Measurements from ENCODE around the gene RAB11FIP4. TPM values are rescaled to one million over a fixed set of nuclear protein-coding genes. Genes with fewer than 3 reads are reported as not detected.
"Not testable (repeated sequence)": the region's sequence is repeated elsewhere in the genome, so short reads cannot be mapped to it uniquely, and the experiment has no call there.

RAB11FIP4 gene
- total RNA-seq (2021) (47.3 to 54.9 TPM (median 50.9 TPM) in 3 replicates), Bru-seq, nascent RNA (percentile 51 among the genes with signal in this experiment)
- long read RNA-seq, experiment 1, full-length matches to known transcripts = 125 of 173 reads
- long read RNA-seq, experiment 1, partial matches to known transcripts = 15 of 173 reads
- long read RNA-seq, experiment 1, other reads (novel, unspliced or antisense) = 33 of 173 reads
- long read RNA-seq, experiment 2, full-length matches to known transcripts = 11 of 57 reads
- long read RNA-seq, experiment 2, partial matches to known transcripts = 15 of 57 reads
- long read RNA-seq, experiment 2, other reads (novel, unspliced or antisense) = 31 of 57 reads
- long read RNA-seq, experiment 3, partial matches to known transcripts = 2 of 4 reads
- long read RNA-seq, experiment 3, other reads (novel, unspliced or antisense) = 2 of 4 reads

GRCh38 chr17:31391496-31391949 lies at the start of gene RAB11FIP4:
RAB11FIP4 (plus strand) TSS chr17:31391675; CDS start chr17:31391853, 178 bp downstream.
- Mint-ChIP-seq H3K27ac (no peak within 1 kb of the TSS), H3K27me3 (ENCODE audit: low read depth) (peaks cover 43% of the 10 kb centered on the region), H3K36me3 (no peaks in the 10 kb centered on the region), H3K9me3 (no peaks in the 10 kb centered on the region), H3K4me1 (peaks cover 14% of the 10 kb centered on the region), H3K4me3 (peak within 1 kb of the TSS; percentile 76)
- ChIA-PET CTCF (interaction anchor here (0.7 to 3.6 kb wide), 6 partner anchors 12 to 151 kb away, joined by 3 to 42 read pairs (median 10); no protein-coding TSS in a partner anchor), POLR2A (no interaction called here)
- TF ChIP-seq NR3C1 (CRISPR knock-in tag; conservative IDR thresholded peaks at IDR 0.05; ENCODE audit: low read depth) (no peak), EMX1 (CRISPR knock-in tag; IDR thresholded peaks at IDR 0.05) (no peak)
- ATAC-seq = peak; percentile 35
- peak; percentile 59 for DNase-seq (ENCODE audit: low spot score)

GRCh38 chr17:31345191-31345747 lies 46.2 kb upstream of the RAB11FIP4 start:
- DNase-seq (ENCODE audit: low spot score); H3K27ac Mint-ChIP-seq; H3K4me1 Mint-ChIP-seq; CTCF ChIA-PET; H3K36me3 Mint-ChIP-seq; POLR2A ChIA-PET; H3K9me3 Mint-ChIP-seq; H3K4me3 Mint-ChIP-seq; H3K27me3 Mint-ChIP-seq (ENCODE audit: low read depth); ATAC-seq: not testable (repeated sequence)

- DNase-seq (ENCODE audit: low spot score) = no peak
Observed at GRCh38 chr17:31349454-31349853, 42.0 kb upstream of the RAB11FIP4 start.

GRCh38 chr17:31355935-31356334 lies 35.5 kb upstream of the RAB11FIP4 start:
- CTCF ChIA-PET = no interaction called here
- no peak for DNase-seq (ENCODE audit: low spot score)
- TF ChIP-seq HMGA2 (CRISPR knock-in tag; IDR thresholded peaks at IDR 0.05) (no peak), SOX15 (CRISPR knock-in tag; IDR thresholded peaks at IDR 0.05) (no peak), SMAD3 (CRISPR knock-in tag; IDR thresholded peaks at IDR 0.05; ENCODE audit: borderline replicate concordance) (no peak), PRDM15 (CRISPR knock-in tag; IDR thresholded peaks at IDR 0.05) (no peak), ELF4 (CRISPR knock-in tag; IDR thresholded peaks at IDR 0.05; ENCODE audit: low read depth) (no peak), ZNF281 (CRISPR knock-in tag; IDR thresholded peaks at IDR 0.05) (no peak), ZNF121 (CRISPR knock-in tag; IDR thresholded peaks at IDR 0.05) (no peak), IRF2 (CRISPR knock-in tag; IDR thresholded peaks at IDR 0.05; ENCODE audit: borderline replicate concordance, low read depth) (no peak)

More at GRCh38 chr17:31349454-31349853, 42.0 kb upstream of the RAB11FIP4 start:
- ChIA-PET POLR2A (no interaction called here), CTCF (no interaction called here)
- H3K4me3 Mint-ChIP-seq = no peak overlapping the region
- H3K9me3 Mint-ChIP-seq = no peaks in the 10 kb centered on the region
- H3K36me3 Mint-ChIP-seq = peaks cover 10% of the 10 kb centered on the region
- no peak overlapping the region for H3K27ac Mint-ChIP-seq
- H3K27me3 Mint-ChIP-seq (ENCODE audit: low read depth) = no peaks in the 10 kb centered on the region
- ATAC-seq = no peak
- TF ChIP-seq JUN (CRISPR knock-in tag; IDR thresholded peaks at IDR 0.05) (no peak), ATF2 (CRISPR knock-in tag; IDR thresholded peaks at IDR 0.05; ENCODE audit: borderline replicate concordance, low read depth) (no peak), ZNF121 (CRISPR knock-in tag; IDR thresholded peaks at IDR 0.05) (no peak), ZNF317 (CRISPR knock-in tag; IDR thresholded peaks at IDR 0.05; ENCODE audit: borderline replicate concordance, low read depth) (no peak), ZNF423 (CRISPR knock-in tag; IDR thresholded peaks at IDR 0.05) (no peak), CTCF (IDR thresholded peaks at IDR 0.05) (no peak)
- H3K4me1 Mint-ChIP-seq = no peaks in the 10 kb centered on the region

More at GRCh38 chr17:31355935-31356334, 35.5 kb upstream of the RAB11FIP4 start:
- no peak overlapping the region for H3K27ac Mint-ChIP-seq
- H3K27me3 Mint-ChIP-seq (ENCODE audit: low read depth) = no peaks in the 10 kb centered on the region
- H3K36me3 Mint-ChIP-seq = peaks cover 22% of the 10 kb centered on the region
- POLR2A ChIA-PET = no interaction called here
- no peaks in the 10 kb centered on the region for H3K4me1 Mint-ChIP-seq
- no peak overlapping the region for H3K4me3 Mint-ChIP-seq
- ATAC-seq = no peak
- H3K9me3 Mint-ChIP-seq = no peaks in the 10 kb centered on the region

Measured in WTC11 (cell line).